DND-41 (cell line): ENCODE measurements around the gene SPECC1.

Experiments
- CTCF ChIP-seq: IDR thresholded peaks from 2 replicates; pipeline ENCODE4 v1.5.1; 2012; ENCODE audit warnings: borderline replicate concordance, low read length, moderate library complexity, mild to moderate bottlenecking; ENCODE audit not compliant: poor library complexity, severe bottlenecking; ENCODE audit errors: extremely low read depth
- EZH2 ChIP-seq: IDR thresholded peaks from 3 replicates; pipeline ENCODE4 v1.6.1; 2012; ENCODE audit warnings: borderline replicate concordance, low read depth, mild to moderate bottlenecking, moderate library complexity, low read length, inconsistent platforms; ENCODE audit not compliant: severe bottlenecking

GRCh38 chr17:20114466-20114865, 105.3 kb downstream of the SPECC1 start:
- TF ChIP-seq CTCF (no peak), EZH2 (no peak)
